ENCODE results near the gene APBB1.

Gene APBB1

DNA sequence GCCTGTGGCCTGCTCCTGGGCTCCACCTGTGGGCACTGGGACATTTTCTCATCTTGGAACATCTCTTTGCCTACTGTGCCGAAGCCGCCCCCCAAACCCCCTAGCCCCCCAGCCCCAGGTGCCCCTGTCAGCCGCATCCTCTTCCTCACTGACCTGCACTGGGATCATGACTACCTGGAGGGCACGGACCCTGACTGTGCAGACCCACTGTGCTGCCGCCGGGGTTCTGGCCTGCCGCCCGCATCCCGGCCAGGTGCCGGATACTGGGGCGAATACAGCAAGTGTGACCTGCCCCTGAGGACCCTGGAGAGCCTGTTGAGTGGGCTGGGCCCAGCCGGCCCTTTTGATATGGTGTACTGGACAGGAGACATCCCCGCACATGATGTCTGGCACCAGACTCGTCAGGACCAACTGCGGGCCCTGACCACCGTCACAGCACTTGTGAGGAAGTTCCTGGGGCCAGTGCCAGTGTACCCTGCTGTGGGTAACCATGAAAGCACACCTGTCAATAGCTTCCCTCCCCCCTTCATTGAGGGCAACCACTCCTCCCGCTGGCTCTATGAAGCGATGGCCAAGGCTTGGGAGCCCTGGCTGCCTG is 27.3 kb downstream of the APBB1 start:
- no peak for DNase-seq (ENCODE audit: low spot score)

DNA sequence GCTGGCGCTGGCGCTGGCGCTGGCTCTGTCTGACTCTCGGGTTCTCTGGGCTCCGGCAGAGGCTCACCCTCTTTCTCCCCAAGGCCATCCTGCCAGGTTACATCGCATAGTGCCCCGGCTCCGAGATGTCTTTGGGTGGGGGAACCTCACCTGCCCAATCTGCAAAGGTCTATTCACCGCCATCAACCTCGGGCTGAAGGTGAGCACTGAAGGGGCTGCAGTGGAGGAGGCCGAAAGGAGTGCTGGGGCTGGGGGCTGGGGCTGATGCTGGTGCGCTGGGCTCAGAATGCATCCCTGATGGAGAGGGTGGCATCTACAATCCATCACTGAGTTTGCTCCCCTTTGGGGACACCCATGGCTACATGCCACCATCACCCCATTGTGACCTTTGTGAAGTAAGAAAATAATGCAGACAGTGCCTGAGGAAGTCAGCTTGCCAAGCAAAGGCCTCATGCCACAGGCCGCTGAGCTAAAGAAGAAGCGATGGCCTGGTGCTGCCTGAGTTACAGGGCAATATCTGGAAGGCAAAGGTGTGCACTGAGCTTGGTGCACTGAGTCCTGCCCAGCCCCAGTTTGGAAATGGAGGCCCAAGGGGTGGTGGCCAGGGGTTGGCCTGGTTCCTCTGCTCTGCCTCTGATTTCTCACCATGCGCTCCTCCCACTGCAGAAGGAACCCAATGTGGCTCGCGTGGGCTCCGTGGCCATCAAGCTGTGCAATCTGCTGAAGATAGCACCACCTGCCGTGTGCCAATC is 28.0 kb downstream of the APBB1 start:
- no peak for DNase-seq (ENCODE audit: low spot score)

DNA sequence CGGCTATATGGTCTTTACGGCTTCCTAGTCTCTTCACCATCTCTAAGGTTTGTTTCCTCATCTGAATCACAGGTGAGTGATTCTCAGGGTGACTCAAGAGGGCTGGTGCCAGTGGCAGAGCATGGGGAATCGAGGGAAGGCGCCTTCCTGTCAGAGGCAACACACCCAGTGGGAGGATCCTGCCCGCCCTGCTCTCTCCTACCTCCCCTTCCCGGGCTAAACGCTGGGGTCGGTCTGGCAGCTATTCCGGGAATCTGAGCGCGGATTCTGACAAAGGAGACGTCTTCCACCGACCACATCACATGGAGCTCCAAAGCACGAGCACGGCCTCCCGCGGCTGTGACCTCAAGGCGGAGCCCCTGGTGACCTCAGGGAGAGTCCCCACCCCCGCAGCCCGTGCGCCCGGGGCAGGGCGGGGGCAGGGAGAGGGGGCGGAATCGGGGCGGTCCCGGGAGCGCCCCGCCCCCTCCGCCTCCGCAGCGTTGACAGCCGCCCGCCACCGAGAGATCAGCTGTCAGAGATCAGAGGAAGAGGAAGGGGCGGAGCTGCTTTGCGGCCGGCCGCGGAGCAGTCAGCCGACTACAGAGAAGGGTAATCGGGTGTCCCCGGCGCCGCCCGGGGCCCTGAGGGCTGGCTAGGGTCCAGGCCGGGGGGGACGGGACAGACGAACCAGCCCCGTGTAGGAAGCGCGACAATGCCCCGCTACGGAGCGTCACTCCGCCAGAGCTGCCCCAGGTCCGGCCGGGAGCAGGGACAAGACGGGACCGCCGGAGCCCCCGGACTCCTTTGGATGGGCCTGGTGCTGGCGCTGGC is 28.8 kb downstream of the APBB1 start, which contains the start of gene SMPD1:
TSS of gene SMPD1 (plus strand) at position 570 of the 813 bp plus-strand sequence. CDS start at position 695, 125 bp downstream.
- DNase-seq (ENCODE audit: low spot score), result peak; percentile 93

DNA sequence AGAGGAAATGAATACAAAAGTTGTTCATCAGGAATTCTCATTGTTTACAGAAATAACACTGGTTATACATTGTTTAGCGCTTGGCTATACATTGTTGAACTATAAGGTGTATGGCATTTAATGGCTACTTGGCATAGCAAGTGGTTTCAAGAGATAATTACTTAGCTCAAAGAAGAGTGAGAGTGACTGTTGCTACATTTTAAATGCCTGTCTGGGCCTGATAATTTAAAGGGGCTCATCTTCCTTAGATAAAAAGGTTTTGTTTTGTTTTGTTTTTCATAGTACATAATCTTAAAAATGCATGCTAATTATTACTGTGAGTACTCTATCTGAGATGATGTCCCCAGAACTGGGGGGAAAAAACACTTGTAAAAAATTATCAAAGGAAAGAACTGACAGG is 30.1 kb downstream of the APBB1 start:
- DNase-seq (ENCODE audit: low spot score), result peak; percentile 46

DNA sequence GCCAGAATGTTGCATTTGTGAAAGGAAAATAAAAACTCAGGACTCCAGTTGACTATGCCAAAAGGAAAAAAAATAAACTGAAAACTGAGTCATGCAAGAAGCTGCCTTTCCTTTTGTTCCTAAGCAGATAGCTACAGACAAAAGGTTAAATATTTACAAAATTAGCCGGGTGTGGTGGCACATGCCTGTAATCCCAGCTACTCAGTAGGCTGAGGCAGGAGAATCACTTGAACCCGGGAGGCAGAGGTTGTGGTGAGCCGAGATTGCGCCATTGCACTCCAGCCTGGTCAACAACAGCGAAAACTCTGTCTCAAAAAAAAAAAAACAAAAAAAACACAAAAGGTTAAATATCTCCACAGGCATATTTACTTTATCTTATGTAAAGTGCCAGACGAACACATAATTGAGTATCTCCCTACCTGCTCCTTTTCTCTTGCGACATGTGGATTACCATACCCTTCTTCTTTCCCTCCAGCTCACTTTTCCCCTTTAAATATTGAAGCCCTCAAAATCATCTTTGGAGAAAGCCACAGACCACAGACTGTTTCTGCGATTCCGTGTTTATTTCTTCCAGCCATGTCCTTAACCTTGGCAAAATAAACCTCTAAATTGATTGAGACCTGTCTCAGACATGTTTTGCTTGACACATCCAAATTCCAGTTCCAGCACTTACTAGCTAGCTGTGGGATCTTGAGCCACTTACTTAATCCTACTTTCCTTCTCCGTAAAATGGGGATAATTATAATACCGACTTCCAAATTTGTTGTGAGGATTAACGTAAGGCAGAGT is 30.9 kb downstream of the APBB1 start:
- no peak for DNase-seq (ENCODE audit: low spot score)

DNA sequence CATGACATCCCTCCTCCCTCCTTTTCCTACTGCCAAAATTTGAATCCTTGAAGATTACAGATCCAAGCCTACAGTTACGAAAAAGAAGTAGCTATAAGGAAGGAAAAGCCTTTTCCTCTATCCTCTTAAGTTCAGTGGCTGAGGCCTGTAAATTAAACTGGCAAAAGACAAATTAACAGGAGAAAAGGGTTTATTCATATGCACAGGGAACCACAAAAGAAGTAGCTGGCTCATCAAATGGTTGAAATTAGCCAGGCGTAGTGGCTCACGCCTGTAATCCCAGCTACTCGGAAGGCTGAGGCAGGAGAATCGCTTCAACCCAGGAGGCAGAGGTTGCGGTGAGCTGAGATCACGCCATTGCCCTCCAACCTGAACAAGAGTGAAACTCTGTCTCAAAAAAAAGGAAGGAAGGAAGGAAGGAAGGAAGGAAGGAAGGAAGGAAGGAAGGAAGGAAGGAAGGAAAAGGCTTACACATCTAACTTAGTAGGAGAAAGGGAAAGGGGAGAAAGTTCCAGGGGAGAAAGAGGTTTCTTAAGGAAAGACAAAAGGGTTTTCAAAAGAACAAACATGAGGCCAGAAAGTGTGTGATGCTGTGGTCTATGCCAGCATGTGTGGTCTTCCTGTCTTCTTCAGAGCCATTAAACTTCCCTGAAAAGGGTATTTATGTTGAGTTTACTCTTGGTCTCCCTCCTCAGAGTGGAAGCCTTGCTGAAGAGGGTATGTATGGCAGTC is 33.7 kb downstream of the APBB1 start:
- DNase-seq (ENCODE audit: low spot score), result no peak

DNA sequence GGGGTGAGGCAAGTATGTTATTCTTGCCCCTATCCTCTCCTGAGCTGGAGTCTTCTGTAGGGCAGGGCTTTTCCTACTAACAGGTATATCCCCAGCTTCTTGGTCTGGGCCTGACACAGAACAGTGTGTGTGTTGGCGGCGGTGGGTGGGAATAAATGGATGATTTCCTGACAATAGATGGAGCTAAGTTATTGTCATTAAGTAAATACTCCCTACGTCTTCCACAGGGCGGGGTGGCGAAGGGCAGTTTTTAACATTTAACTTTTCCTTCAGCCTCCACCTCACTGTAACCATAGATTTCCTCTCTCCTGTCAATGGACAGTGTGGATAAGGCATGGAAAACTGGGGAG is 40.3 kb downstream of the APBB1 start:
- DNase-seq (ENCODE audit: low spot score), result no peak

DNA sequence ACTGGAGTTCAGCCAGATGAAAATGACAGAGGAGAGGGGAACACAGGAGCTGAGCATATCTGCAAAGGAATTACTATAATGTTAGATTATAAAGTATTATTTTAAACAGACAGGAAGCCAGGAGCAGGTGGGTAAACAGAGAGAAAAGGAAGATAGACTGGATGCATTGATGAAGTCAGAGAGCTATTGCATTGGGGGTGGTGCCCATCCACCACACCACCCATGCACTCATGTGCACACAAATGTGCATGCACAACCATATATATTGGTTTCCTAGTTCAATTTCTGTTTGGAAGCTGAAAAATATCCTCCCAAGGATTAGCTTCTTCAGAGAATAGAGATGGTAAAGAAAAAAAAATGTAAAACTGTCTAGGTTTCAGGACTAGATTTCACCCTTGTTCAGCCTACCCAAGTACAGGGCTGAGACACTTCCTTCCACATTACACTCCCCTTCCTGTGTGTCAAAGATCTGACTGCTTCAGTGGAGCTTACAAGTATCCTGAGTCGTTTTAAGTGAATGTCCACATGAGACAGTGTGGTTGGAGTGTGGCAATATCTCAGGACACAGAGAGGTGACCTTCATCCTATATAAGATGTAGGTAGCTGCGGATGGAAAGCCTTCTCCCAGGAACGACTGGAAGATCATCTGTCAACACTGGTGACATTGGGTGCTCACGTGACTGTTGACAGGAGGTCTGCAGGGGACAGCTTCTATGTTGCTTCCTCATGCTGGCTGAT is 40.8 kb downstream of the APBB1 start:
- DNase-seq (ENCODE audit: low spot score), result no peak

DNA sequence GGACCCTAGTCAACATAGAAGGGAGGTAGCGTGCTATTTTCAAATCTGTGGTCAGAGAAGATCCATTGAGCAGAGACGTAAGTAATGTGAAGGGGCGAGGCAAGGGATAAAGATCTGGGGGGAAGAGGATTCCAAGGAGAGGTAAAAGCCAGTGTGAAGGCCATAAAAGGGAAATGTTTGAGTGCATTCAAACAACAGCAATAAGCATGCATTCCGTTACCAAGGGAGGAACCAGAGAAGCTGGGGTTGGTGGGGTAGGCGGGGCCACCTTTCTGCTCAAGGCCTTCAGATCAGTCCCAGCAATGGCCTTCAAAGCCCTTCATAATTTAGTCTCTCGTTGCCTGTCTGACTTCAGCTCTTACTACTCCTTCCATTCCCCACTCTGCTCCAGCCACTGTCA is 47.1 kb downstream of the APBB1 start:
- DNase-seq (ENCODE audit: low spot score), result no peak

DNA sequence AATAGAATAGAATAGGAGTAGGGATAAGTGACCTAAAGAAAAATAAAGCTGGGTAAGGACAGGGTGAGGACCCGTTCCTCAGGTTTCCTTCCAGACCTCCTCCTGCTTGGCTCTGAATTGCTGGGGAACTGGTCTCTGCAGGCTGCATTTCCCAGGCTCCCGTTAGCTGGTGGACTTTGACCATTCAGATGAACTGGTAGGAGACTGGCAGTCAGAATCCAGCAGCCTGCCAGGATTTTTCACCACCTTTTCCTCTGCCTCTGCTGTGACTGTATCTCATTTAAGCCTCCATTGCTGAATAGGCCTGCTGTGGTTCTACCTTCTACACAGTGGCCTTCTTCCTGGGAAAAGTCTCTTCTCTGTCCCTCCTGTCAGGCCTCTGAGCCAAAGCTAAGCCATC is 53.2 kb downstream of the APBB1 start:
- no peak for DNase-seq (ENCODE audit: low spot score)

DNA sequence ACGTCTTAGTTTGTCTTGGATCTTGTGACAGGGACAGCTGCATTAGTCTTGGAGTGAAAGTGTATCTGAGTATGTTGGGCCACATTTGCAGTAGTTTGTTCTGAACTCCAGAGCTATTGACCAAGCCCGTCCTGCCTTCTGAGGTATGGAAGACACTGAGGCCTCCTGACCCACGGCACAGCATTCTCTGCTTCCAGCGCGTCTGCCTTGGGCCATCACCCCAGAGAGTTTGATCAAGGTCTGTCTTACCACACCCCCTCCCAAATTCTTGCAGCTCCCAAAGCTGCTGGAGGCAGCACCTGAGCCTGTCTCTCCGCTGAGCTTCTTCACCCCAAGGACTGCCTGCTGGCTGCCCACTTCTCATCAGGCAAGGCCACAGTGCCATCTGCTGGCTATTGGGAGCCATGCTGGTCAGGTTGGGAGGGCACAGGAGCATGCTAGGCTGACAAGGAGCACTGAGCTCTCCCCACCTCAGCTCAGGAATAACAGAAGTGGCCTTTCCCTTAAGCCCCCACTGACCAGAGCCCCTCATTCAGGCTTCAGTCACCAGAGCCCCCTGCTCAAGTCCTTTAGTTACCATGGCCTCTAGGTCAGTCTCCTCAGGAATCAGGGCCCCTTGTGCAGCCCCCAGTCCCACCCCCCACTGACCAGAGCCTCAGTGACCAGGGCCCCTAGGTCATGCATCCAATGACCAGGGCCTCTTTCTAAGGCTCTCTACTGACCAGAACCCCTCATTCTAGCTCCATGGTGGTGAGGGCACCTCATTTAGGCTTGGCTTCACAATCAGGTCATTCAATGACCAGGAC is 55.8 kb downstream of the APBB1 start:
- peak; percentile 63 for DNase-seq (ENCODE audit: low spot score)

DNA sequence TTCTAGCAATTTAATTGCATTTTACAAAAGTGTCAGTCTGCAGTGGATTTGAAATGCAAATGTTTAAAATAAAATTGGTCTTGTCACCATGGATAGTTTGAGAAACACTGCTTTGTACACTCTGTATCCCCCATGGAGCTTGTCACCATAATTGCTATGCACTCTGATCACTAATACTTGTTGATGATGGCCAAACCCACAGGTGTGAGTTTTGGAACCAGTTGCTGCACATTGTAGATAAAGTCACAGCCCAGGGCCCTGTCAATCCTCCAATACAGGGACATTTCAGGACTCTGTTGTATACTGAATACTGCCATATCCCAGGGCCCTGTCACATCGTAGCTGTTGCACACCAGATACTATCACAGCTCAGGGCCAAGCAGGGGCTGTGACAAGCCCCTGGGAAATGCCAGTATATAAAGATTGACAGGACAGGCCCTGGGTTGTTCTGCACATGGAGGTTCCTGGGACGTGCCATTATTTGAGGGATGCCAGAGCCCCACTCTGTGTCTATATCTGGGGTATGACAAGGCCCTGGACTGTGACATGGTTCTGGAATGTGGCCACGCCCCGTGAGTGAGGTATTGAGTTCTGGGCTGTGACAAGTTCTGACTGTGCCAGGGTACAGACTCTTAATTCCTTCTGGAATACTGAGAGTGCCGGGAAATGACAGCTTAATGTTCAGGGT is 56.6 kb downstream of the APBB1 start:
- no peak for DNase-seq (ENCODE audit: low spot score)

DNA sequence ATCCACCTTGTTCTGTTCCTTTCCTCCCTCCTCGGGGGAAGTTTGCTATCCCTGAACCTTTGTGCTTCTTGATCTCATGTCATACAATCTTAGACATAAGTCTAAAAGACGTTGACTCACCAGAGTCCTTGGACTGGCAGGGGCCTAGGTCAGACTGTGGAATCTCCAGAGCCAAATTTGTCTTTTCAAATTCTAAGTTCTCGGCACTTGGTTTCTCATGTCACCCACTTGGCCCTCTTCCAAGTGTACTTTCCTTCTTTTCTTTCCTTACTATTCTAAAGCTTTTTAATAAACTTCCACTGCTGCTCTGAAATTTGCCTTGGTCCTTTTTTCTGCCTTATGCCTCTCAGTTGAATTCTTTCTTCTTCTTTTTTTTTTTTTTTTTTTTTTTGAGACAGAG is 58.7 kb downstream of the APBB1 start:
- no peak for DNase-seq (ENCODE audit: low spot score)

DNA sequence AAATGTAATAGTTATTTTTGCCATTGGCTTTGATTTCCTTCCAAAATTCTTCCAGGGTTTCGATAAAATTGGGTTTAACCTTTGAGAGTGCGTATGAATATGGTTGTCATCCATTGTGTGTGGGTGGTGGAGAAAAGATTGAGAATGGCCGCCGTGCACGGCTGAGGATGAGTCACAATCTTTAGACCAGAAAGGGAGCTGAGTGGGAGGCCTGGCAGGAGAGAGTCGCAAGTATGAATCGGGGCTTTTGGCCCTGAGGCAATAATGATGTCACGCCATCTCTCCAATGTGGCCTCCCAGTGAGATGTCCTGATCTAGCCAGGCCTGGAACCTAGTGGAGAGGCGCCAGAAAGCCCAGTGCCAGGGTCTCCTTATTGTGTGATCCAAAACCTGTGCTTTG is 61.7 kb downstream of the APBB1 start:
- DNase-seq (ENCODE audit: low spot score), result no peak

DNA sequence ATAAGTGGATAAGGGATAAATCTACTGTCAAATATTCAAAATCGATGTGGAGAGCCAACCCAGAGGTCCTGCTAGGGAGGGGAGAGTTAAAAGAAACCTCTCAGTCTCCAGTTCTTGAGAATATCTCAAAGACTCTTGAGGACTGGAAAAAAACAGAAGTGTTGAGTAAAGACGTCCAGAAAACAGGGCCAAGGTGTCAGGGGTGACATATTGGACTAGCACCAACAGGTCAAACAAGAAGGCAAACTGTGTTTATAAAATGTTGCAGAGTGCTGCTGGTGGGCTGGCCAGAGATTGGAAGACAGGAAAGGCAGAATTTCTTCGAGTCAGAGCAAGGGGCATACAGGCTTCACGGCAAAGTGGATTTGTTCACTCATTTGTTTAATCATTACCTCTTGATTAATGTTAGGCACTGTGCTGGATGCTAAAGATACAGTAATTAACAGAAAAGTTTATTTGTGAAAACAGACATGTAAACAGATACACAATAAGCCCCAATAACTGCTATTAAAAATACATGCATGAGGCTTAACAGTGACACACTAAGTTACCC is 62.3 kb downstream of the APBB1 start:
- DNase-seq (ENCODE audit: low spot score), result no peak

DNA sequence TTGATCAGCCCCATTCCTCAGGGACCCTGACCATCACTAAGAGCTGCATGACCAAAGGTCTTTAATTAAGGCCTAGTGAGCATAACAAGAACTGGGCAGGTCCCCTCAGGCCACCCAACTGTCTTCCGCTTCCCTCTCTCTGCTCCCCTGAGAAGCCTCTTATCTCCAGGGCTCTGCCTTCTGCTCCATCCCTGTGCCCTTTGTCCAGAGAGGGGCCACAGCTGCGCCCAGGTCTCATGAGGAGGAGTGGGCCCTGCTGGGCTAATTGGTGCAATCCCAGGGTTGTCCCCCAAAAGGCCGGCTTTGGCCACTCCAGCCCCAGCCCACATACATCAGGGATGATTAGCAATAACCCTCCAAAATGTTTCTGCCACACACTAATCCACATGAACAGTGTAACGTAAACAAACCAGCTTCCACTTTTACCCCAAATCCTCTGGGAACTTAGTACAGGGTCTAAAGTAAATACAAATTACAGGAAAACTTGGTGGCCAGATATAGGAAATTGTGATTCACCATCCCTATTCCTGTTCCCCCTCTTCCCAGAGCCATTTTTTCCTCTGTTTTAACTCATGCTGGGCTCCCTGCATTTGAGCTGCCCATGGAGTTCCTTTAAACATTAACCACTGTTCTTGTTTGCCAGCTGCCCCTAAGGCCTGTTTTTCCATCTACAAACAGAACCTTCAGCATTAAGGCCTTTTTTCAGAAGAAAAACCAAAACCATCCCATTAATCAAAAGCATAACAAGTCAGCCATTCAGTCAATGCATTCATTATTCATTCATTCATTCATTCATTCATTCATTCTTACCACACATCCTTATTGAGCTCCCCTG is 64.0 kb downstream of the APBB1 start:
- no peak for DNase-seq (ENCODE audit: low spot score)

DNA sequence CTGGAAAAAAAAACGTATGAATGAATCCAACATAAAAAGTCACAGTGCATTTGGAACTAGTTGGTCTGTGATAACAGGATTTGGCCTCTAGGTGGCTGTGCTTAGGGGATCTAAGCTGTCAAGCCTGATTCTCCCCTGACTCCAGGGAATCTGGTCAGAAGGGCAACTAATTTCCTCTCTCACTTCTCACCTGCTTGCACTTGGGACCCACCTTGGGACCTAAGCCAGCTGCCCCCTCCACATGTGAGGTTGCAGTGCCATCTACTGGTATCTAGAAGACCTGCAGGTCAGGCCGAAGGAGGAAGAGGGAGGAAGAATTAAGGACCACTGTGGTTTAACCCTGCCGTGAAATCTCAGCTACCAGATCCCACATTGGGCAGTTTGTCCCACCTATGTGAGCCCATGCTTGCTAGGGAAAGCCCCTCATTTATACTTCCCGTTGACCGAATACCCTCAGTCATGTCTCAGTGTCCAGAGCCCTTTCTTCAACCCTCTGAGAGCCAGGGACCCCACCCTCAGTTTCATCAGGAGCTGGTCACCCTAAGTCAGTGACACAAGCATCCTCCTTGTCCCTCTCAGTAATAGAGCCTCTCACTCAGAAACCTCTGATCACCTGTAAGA is 65.4 kb downstream of the APBB1 start:
- peak; percentile 59 for DNase-seq (ENCODE audit: low spot score)

All from hematopoietic multipotent progenitor cell treated with erythropoietin and hydrocortisone succinate and interleukin-3 and kit ligand, for 15 days (in vitro differentiated cells).